GM23248 (cell line): Measurements from ENCODE around the gene FUT7. TPM values are rescaled to one million over a fixed set of nuclear protein-coding genes. Genes with fewer than 3 reads are reported as not detected.

ENCODE experiments used
- DNase-seq: peaks from one replicate; pipeline ENCODE4 v3.0.0-alpha.2; 2015
- H2AFZ ChIP-seq: fragments of 200-600 bp; sonication (generic); 2 replicates; pipeline ENCODE4 v1.6.1; 2016; ENCODE audit warnings: antibody characterized with exemption
- H3F3A ChIP-seq: fragments of 200-600 bp; sonication (generic); 2 replicates; pipeline ENCODE4 v1.6.1; 2016; ENCODE audit warnings: mild to moderate bottlenecking, antibody characterized with exemption, mixed run types; ENCODE audit not compliant: insufficient read depth
- H3K27ac ChIP-seq: fragments of 200-600 bp; sonication (generic); 2 replicates; pipeline ENCODE4 v1.5.1; 2016; ENCODE audit warnings: mild to moderate bottlenecking
- H3K27me3 ChIP-seq: fragments of 200-600 bp; sonication (generic); replicated peaks from 2 replicates; pipeline ENCODE4 v1.6.1; 2016; ENCODE audit warnings: mild to moderate bottlenecking; ENCODE audit not compliant: insufficient read depth
- H3K36me3 ChIP-seq: fragments of 200-600 bp; sonication (generic); 2 replicates; pipeline ENCODE4 v1.6.1; 2016; ENCODE audit warnings: low read depth, mild to moderate bottlenecking
- H3K4me1 ChIP-seq: fragments of 200-600 bp; sonication (generic); 2 replicates; pipeline ENCODE4 v1.6.1; 2016; ENCODE audit warnings: mild to moderate bottlenecking; ENCODE audit not compliant: insufficient read depth
- H3K4me2 ChIP-seq: fragments of 200-600 bp; sonication (generic); one replicate; pipeline ENCODE4 v1.6.1; 2016; ENCODE audit warnings: mild to moderate bottlenecking; ENCODE audit not compliant: unreplicated experiment
- H3K4me3 ChIP-seq: fragments of 200-600 bp; sonication (generic); 2 replicates; pipeline ENCODE4 v1.5.1; 2016; ENCODE audit warnings: mild to moderate bottlenecking
- H3K79me2 ChIP-seq: fragments of 200-600 bp; sonication (generic); 2 replicates; pipeline ENCODE4 v1.6.1; 2016; ENCODE audit warnings: mild to moderate bottlenecking; ENCODE audit not compliant: insufficient read depth
- H3K9ac ChIP-seq: fragments of 200-600 bp; sonication (generic); 2 replicates; pipeline ENCODE4 v1.6.1; 2016; ENCODE audit warnings: mild to moderate bottlenecking
- H3K9me2 ChIP-seq: fragments of 200-600 bp; sonication (generic); 2 replicates; pipeline ENCODE4 v1.6.1; 2016; ENCODE audit warnings: mixed run types, mild to moderate bottlenecking, moderate library complexity; ENCODE audit not compliant: insufficient read depth
- H3K9me3 ChIP-seq: fragments of 200-600 bp; sonication (generic); one replicate; pipeline ENCODE4 v1.6.1; 2017; ENCODE audit warnings: low read depth
- H4K20me1 ChIP-seq: fragments of 200-600 bp; sonication (generic); 2 replicates; pipeline ENCODE4 v1.6.0; 2016; ENCODE audit not compliant: insufficient read depth
- EZH2 ChIP-seq: fragments of 200-600 bp; sonication (generic); IDR thresholded peaks from 2 replicates; pipeline ENCODE4 v1.6.1; 2018; ENCODE audit warnings: antibody characterized with exemption, mild to moderate bottlenecking; ENCODE audit not compliant: insufficient read depth, poor library complexity, severe bottlenecking
- EZH2phosphoT487 ChIP-seq: fragments of 200-600 bp; sonication (generic); IDR thresholded peaks from 2 replicates; pipeline ENCODE4 v1.6.1; 2018; ENCODE audit warnings: antibody characterized with exemption, moderate library complexity, mild to moderate bottlenecking, low read depth; ENCODE audit not compliant: insufficient read depth
- WGBS, 2 experiments: methylation state at CpG; one replicate each; pipeline ENCODE4 v1.1.6; 2015 to 2017; ENCODE audit warnings: low lambda C conversion rate in 2 of 2, low coverage in 1 of 2; ENCODE audit errors: missing lambda C conversion rate in 2 of 2; 5-methylcytosine and 5-hydroxymethylcytosine counted together
- in situ Hi-C: fragments of 300-500 bp; cut with MboI; formaldehyde crosslinking; loops from 2 replicates; pipeline ENCODE4 v1.15.0; 2020
- polyA plus RNA-seq: library from polyadenylated mRNA; unstranded; fragments of >200 nt; fragmentation: Nextera tagmentation; extraction: Ambion mirVana; gene quantifications from 2 replicates; pipeline ENCODE4 v1.2.1, GENCODE V29; 2016
- total RNA-seq: library from RNA; depleted of rRNA; stranded (reverse); fragments of >200 nt; shearing (Covaris generic); gene quantifications from 2 replicates; pipeline ENCODE4 v1.2.3, GENCODE V29; 2014

Gene FUT7
- total and polyA plus RNA-seq, 2 experiments from 2014 or later, result not detected

DNA sequence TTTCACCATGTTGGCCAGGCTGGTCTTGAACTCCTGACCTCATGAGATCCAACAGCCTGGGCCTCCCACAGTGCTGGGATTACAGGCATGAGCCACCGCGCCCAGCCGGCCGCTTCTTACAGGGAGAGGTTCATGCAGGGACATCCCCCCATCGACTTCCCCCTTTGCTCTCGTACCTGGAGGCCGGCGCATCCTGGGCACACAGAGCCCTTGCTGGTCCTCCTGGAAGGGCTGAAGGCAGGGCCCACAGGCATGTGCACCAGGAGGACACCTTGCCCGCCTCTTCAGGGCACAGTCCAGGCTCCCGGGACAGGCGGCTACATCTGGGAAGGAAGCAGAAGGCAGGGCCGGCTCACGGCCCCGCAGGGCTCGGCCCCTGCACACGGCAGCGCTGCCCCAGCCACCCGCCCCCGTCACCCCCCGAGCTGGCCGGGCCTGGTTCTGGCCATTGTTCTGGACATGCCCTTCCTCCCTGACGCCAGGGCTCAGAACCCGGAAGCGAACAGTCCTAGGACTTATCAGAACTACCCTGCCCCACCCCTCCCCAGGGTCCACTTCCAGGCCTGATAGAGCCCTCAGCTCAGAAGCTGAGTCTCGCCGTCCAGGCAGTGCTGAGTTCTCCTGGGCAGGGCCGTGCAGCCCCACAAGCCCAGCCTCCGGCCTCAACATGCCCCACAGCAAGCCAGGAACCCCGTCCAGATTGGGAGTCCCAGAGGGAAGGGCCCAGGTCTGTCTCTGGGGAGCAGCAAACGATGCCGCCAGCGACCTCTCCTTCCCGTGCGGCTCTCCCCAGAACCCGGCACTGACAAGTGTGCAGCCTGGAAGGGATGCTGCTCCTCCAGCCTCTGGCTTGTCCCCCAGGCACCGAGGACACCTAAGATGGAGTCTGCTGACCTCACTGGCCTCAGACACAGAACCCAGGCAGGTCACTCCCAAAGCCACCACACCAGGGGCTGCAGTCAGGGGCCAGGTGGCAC lies 11.2 kb upstream of the FUT7 start:
- no peak for DNase-seq
- Histone ChIP-seq H3K4me3 (no peak overlapping the region), H3K9me3 (no peaks in the 10 kb centered on the region), H3K27ac (no peak overlapping the region), H3K79me2 (peaks cover 25% of the 10 kb centered on the region), H3K9ac (no peak overlapping the region), H3F3A (no peaks in the 10 kb centered on the region), H3K9me2 (no peaks in the 10 kb centered on the region), H3K4me1 (peaks cover 8% of the 10 kb centered on the region; the same call in 1 of the 2 replicates), H3K27me3 (no peaks in the 10 kb centered on the region), H2AFZ (no peak overlapping the region), H3K36me3 (no peaks in the 10 kb centered on the region), H3K4me2 (no peak overlapping the region), H4K20me1 (no peaks in the 10 kb centered on the region; the same call in 1 of the 2 replicates)
- in situ Hi-C loops, result no loop called here
- 86 to 92% methylated on average over 22 to 35 of the region's 36 CpGs for WGBS, 2 experiments
- no peak for TF ChIP-seq EZH2phosphoT487
- TF ChIP-seq EZH2, result no peak

DNA sequence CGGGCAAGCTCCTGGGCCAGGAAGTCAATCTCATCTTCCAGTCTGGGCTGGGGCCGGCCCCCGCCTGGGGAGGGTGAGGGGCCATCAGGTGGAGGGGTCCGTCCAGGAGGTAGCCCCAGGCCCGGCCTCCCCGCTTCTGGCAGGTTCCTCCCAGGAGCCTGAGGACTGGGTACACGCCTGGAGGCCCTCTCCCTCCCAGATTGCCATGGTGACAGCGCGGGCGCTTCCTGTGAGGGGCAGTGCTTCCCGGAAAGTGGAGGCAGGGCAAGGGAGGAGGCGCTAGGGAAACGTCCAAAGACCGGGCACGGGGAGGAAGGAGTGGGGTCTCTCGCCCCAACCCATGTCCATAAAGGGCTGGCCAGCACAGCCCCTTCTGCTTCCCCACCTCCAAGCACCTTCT lies 9.2 kb upstream of the FUT7 start:
- 72 to 75% methylated on average over 16 of the region's 16 CpGs for WGBS, 2 experiments

DNA sequence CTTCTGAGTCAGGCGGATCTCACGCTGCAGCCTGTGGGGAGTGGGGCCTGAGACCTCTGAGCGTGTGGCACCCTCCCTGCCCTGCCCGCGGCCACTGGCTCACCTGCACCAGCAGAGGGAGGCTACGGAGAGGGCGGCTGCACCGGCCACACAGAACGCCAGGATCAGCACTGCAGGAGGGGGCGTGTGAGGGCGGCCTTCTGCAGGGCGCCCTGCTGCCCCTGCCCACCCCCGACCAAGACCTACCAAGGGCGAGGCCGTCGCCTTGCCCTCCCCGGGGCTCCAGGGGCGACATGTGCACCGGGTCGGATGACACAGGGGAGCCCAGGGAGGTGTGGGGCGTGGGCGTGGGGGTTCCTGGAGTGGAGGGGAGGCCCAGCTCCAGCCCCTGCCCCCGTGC lies 8.7 kb upstream of the FUT7 start:
- no peak overlapping the region for H2AFZ ChIP-seq
- H3K4me1 ChIP-seq, result peaks cover 8% of the 10 kb centered on the region; the same call in 1 of the 2 replicates
- in situ Hi-C loops, result no loop called here
- peaks cover 25% of the 10 kb centered on the region for H3K79me2 ChIP-seq
- H3F3A ChIP-seq, result no peaks in the 10 kb centered on the region
- no peaks in the 10 kb centered on the region for H3K9me2 ChIP-seq
- WGBS, 2 experiments, result 90 to 92% methylated on average over 15 to 23 of the region's 23 CpGs
- no peak overlapping the region for H3K9ac ChIP-seq
- H3K27me3 ChIP-seq, result no peaks in the 10 kb centered on the region
- no peak overlapping the region for H3K27ac ChIP-seq
- H4K20me1 ChIP-seq, result no peaks in the 10 kb centered on the region; the same call in 1 of the 2 replicates
- TF ChIP-seq EZH2phosphoT487 (no peak), EZH2 (no peak)
- no peak for DNase-seq
- H3K9me3 ChIP-seq, result no peaks in the 10 kb centered on the region
- H3K4me3 ChIP-seq, result no peak overlapping the region
- H3K4me2 ChIP-seq, result no peak overlapping the region
- no peaks in the 10 kb centered on the region for H3K36me3 ChIP-seq

More for the DNA sequence above, 9.2 kb upstream of the FUT7 start:
- H3F3A ChIP-seq, result no peaks in the 10 kb centered on the region
- in situ Hi-C loops, result no loop called here
- H3K9ac ChIP-seq, result no peak overlapping the region
- H2AFZ ChIP-seq, result no peak overlapping the region
- TF ChIP-seq EZH2phosphoT487 (no peak), EZH2 (no peak)
- H3K9me3 ChIP-seq, result no peaks in the 10 kb centered on the region
- no peaks in the 10 kb centered on the region; the same call in 1 of the 2 replicates for H4K20me1 ChIP-seq
- H3K4me3 ChIP-seq, result no peak overlapping the region
- H3K27ac ChIP-seq, result no peak overlapping the region
- H3K79me2 ChIP-seq, result peaks cover 25% of the 10 kb centered on the region
- H3K4me1 ChIP-seq, result peaks cover 8% of the 10 kb centered on the region; the same call in 1 of the 2 replicates
- no peaks in the 10 kb centered on the region for H3K27me3 ChIP-seq
- H3K36me3 ChIP-seq, result no peaks in the 10 kb centered on the region
- H3K9me2 ChIP-seq, result no peaks in the 10 kb centered on the region
- no peak overlapping the region for H3K4me2 ChIP-seq
- no peak for DNase-seq

DNA sequence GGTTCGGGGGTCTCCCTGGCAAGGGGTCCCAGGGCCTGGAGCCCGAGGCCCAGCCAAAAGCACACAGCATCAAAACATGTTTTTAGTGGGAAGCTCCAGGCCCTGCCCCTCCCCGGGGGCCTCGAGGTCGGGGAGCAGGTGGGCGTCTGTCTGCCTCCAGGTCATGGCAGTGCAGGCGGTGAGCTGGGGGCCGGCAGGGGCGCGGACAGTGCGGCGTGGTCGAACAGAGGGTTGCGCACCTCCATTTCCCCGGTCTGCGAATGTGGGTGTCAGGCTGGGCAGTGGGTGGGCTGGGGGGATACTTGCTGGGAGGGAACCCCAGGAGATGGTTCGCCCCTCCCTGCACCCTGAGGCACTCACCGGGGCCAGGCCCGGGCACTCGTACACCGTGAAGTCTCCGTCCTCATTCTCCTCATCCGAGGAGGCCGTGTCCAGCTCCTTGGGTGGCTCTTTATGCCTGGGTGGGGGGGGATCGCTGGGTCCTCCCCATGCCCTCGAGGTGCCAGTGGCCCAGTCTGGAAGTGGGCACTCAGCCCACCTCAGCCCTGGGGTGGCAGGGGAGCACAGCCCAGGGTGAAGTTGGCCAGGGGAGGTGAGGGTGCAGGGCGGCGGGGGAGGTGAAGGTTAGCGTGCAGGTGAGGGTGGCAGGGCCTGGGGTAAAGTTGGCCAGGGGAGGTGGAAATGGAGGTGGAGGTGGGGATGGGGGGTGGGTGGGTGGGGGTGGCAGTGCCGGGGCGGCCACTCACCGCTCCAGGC lies 7.9 kb upstream of the FUT7 start:
- H3K27ac ChIP-seq, result no peak overlapping the region
- no peaks in the 10 kb centered on the region for H3K36me3 ChIP-seq
- WGBS, 2 experiments, result 83 to 85% methylated on average over 25 to 32 of the region's 32 CpGs
- in situ Hi-C loops, result loop anchor here (10.0 kb wide), 1 partner anchor 265 kb away; no protein-coding TSS in a partner anchor
- no peaks in the 10 kb centered on the region for H3K9me2 ChIP-seq
- H3K4me2 ChIP-seq, result no peak overlapping the region
- no peak overlapping the region for H2AFZ ChIP-seq
- DNase-seq, result no peak
- H3K9ac ChIP-seq, result no peak overlapping the region
- no peaks in the 10 kb centered on the region; the same call in 1 of the 2 replicates for H4K20me1 ChIP-seq
- H3K27me3 ChIP-seq, result no peaks in the 10 kb centered on the region
- no peaks in the 10 kb centered on the region for H3F3A ChIP-seq
- H3K79me2 ChIP-seq, result peaks cover 18% of the 10 kb centered on the region
- TF ChIP-seq EZH2 (no peak), EZH2phosphoT487 (no peak)
- peaks cover 5% of the 10 kb centered on the region; the same call in 1 of the 2 replicates for H3K4me1 ChIP-seq
- no peaks in the 10 kb centered on the region for H3K9me3 ChIP-seq
- H3K4me3 ChIP-seq, result no peak overlapping the region
